Parathyroid adenoma (tissue), 2 donors: ENCODE data around the gene BICD1.

Source experiments
- H2AFZ ChIP-seq: fragments of 300-600 bp; sonication (generic); one replicate; pipeline ENCODE4 v1.7.0; 2017; ENCODE audit warnings: antibody characterized with exemption, mild to moderate bottlenecking
- H3K27ac ChIP-seq: fragments of 300-600 bp; sonication (generic); one replicate; pipeline ENCODE4 v1.7.0; 2017
- H3K27me3 ChIP-seq: fragments of 300-600 bp; sonication (generic); one replicate; pipeline ENCODE4 v1.7.0; 2017; ENCODE audit warnings: low read length; ENCODE audit not compliant: control insufficient read depth, insufficient read depth
- H3K36me3 ChIP-seq: fragments of 300-600 bp; sonication (generic); one replicate; pipeline ENCODE4 v1.7.0; 2017; ENCODE audit warnings: low read length; ENCODE audit not compliant: control insufficient read depth, insufficient read depth
- H3K4me1 ChIP-seq: fragments of 300-600 bp; sonication (generic); one replicate; pipeline ENCODE4 v1.7.0; 2017; ENCODE audit warnings: control low read depth
- H3K4me2 ChIP-seq: fragments of 300-600 bp; sonication (generic); one replicate; pipeline ENCODE4 v1.7.0; 2017; ENCODE audit warnings: low read length
- H3K4me3 ChIP-seq: fragments of 300-600 bp; sonication (generic); one replicate; pipeline ENCODE4 v1.7.0; 2017; ENCODE audit warnings: low read depth, low read length
- H3K79me2 ChIP-seq: fragments of 300-600 bp; sonication (generic); one replicate; pipeline ENCODE4 v1.7.0; 2017; ENCODE audit warnings: control low read depth
- H3K9ac ChIP-seq: fragments of 300-600 bp; sonication (generic); one replicate; pipeline ENCODE4 v1.7.0; 2017; ENCODE audit warnings: mild to moderate bottlenecking
- H3K9me3 ChIP-seq: fragments of 300-600 bp; sonication (generic); one replicate; pipeline ENCODE4 v1.7.0; 2017; ENCODE audit warnings: low read length; ENCODE audit not compliant: control insufficient read depth
- CTCF ChIP-seq: fragments of 300-600 bp; sonication (generic); IDR thresholded peaks from one replicate; pipeline ENCODE4 v1.7.0; 2017; ENCODE audit warnings: antibody characterized with exemption, mild to moderate bottlenecking
- donor health status: primary hyperparathyroidism.

The BICD1 gene

GRCh38 chr12:32151086-32151485 lies 44.4 kb downstream of the BICD1 start:
- no peak overlapping the region for H3K4me2 ChIP-seq
- H3K79me2 ChIP-seq = peaks cover 13% of the 10 kb centered on the region
- no peak overlapping the region for H3K9ac ChIP-seq
- H3K27ac ChIP-seq = no peak overlapping the region
- no peaks in the 10 kb centered on the region for H3K27me3 ChIP-seq
- no peaks in the 10 kb centered on the region for H3K36me3 ChIP-seq
- no peak overlapping the region for H3K4me3 ChIP-seq
- H3K4me1 ChIP-seq = no peaks in the 10 kb centered on the region
- no peaks in the 10 kb centered on the region for H3K9me3 ChIP-seq
- H2AFZ ChIP-seq = no peak overlapping the region
- TF ChIP-seq CTCF = no peak

GRCh38 chr12:32151552-32151951 lies 44.9 kb downstream of the BICD1 start:
- Histone ChIP-seq H3K4me1 (no peaks in the 10 kb centered on the region), H3K9ac (no peak overlapping the region), H3K79me2 (peaks cover 13% of the 10 kb centered on the region), H3K9me3 (no peaks in the 10 kb centered on the region), H3K27me3 (no peaks in the 10 kb centered on the region), H3K36me3 (no peaks in the 10 kb centered on the region), H3K4me2 (no peak overlapping the region), H3K4me3 (no peak overlapping the region), H2AFZ (no peak overlapping the region), H3K27ac (no peak overlapping the region)
- TF ChIP-seq CTCF = no peak

- Histone ChIP-seq H3K79me2 (peaks cover 5% of the 10 kb centered on the region), H3K9ac (no peak overlapping the region), H2AFZ (no peak overlapping the region), H3K4me1 (no peaks in the 10 kb centered on the region), H3K9me3 (no peaks in the 10 kb centered on the region), H3K4me3 (no peak overlapping the region), H3K4me2 (no peak overlapping the region), H3K36me3 (no peaks in the 10 kb centered on the region), H3K27me3 (no peaks in the 10 kb centered on the region), H3K27ac (no peak overlapping the region)
- no peak for TF ChIP-seq CTCF
Measured at GRCh38 chr12:32155041-32155440, 48.4 kb downstream of the BICD1 start.

GRCh38 chr12:32155961-32156529 lies 49.4 kb downstream of the BICD1 start:
- no peaks in the 10 kb centered on the region for H3K4me1 ChIP-seq
- no peak overlapping the region for H3K27ac ChIP-seq
- TF ChIP-seq CTCF = no peak
- no peak overlapping the region for H3K4me3 ChIP-seq
- no peak overlapping the region for H3K9ac ChIP-seq
- H3K36me3 ChIP-seq = no peaks in the 10 kb centered on the region
- no peaks in the 10 kb centered on the region for H3K9me3 ChIP-seq
- H3K27me3 ChIP-seq = no peaks in the 10 kb centered on the region
- peaks cover 5% of the 10 kb centered on the region for H3K79me2 ChIP-seq
- H3K4me2 ChIP-seq = no peak overlapping the region
- H2AFZ ChIP-seq = no peak overlapping the region

GRCh38 chr12:32158525-32158924 lies 51.9 kb downstream of the BICD1 start:
- no peak for TF ChIP-seq CTCF
- Histone ChIP-seq H3K4me3 (no peak overlapping the region), H3K9me3 (no peaks in the 10 kb centered on the region), H3K36me3 (no peaks in the 10 kb centered on the region), H3K79me2 (peaks cover 3% of the 10 kb centered on the region), H3K4me2 (no peak overlapping the region), H3K27ac (no peak overlapping the region), H3K9ac (no peak overlapping the region), H2AFZ (no peak overlapping the region), H3K4me1 (no peaks in the 10 kb centered on the region), H3K27me3 (no peaks in the 10 kb centered on the region)
